ENCODE measurements around the gene DR1.

DNA sequence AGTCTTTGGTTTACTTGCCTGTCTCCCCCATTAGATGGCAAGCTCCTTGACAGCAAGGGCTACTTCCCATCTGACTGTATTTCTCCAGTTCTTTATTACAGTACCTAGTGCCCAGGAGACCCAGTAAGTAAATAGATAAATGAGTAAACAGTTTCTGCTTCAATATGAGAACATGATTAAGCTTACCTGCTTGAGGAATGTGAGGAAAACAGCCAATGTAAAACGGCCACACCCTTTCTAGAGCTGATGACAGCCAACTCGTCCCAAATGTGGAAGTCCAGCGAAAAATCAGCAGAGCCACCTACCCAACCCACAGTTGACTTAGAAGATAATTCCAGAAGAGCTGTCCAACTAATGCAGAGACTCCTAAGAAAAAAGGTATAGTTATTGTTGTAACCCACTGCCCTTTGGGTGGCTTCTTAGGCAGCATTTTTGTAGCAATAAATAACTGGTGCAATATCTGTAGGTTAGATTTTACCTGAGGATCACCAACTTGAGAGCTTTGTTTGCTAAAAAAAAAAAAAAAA is 6.5 kb upstream of the DR1 start:
- TF ChIP-seq ZNF101 (CRISPR knock-in tag; IDR thresholded peaks at IDR 0.05; ENCODE audit: borderline replicate concordance, low read depth), result no peak
- no peak for TF ChIP-seq POLR2A (IDR thresholded peaks at IDR 0.05; ENCODE audit: insufficient read depth in 1 of 2, low read depth in 2 of 2, low read length in 2 of 2)
- TF ChIP-seq NONO (IDR thresholded peaks at IDR 0.05), result no peak
- no peak for TF ChIP-seq NONO (CRISPR knock-in tag; conservative IDR thresholded peaks at IDR 0.05)
- TF ChIP-seq POLR2AphosphoS2 (IDR thresholded peaks at IDR 0.05; ENCODE audit: low read depth, low read length), result no peak

Data from HepG2 (cell line).